ENCODE measurements around the gene GATAD1. TPM values are rescaled to one million over a fixed set of nuclear protein-coding genes. Genes with fewer than 3 reads are reported as not detected.

The GATAD1 gene
- total RNA-seq, 3 donors from 2014 or later, result 42.6 to 74.9 (median 51.5) TPM

GRCh38 chr7:92415225-92415624, 32.1 kb upstream of the GATAD1 start:
- Histone ChIP-seq H3K9me3 (no peaks in the 10 kb centered on the region), H3K4me1 (no peaks in the 10 kb centered on the region), H3K36me3 (no peaks in the 10 kb centered on the region), H3K27me3 (no peaks in the 10 kb centered on the region), H3K27ac (no peak overlapping the region), H3K4me3 (no peak overlapping the region)
- no peak for DNase-seq (ENCODE audit: low spot score in 2 of 2)
- TF ChIP-seq, protein P1, sequence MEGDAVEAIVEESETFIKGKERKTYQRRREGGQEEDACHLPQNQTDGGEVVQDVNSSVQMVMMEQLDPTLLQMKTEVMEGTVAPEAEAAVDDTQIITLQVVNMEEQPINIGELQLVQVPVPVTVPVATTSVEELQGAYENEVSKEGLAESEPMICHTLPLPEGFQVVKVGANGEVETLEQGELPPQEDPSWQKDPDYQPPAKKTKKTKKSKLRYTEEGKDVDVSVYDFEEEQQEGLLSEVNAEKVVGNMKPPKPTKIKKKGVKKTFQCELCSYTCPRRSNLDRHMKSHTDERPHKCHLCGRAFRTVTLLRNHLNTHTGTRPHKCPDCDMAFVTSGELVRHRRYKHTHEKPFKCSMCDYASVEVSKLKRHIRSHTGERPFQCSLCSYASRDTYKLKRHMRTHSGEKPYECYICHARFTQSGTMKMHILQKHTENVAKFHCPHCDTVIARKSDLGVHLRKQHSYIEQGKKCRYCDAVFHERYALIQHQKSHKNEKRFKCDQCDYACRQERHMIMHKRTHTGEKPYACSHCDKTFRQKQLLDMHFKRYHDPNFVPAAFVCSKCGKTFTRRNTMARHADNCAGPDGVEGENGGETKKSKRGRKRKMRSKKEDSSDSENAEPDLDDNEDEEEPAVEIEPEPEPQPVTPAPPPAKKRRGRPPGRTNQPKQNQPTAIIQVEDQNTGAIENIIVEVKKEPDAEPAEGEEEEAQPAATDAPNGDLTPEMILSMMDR (IDR thresholded peaks at IDR 0.05), result no peak
- TF ChIP-seq POLR2AphosphoS5 (IDR thresholded peaks at IDR 0.05) (no peak), POLR2A (IDR thresholded peaks at IDR 0.05) (no peak)
- intact Hi-C loops (cut with DNase I; ENCODE audit: low total_unique reads), result no loop called here

DNA sequence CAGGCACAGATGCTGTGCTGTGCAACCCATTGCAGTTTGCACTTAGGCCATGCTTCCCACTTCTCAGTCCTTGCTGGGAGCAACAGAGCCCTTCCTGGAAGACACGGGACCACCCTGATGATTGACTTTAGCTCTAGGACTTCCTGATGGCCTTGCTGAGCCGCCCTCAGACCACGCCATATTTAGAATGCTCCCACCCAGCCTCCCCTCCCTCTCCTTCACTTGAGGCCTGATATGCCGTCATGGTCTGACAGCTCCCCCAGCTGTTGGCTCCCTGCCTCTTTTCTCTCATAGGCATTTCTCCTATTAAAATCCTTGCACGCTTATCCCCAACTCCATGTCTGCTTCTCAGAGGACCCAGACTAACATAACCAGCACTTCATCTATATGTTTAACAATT, 29.4 kb upstream of the GATAD1 start:
- no peak overlapping the region for H3K27ac ChIP-seq
- no peaks in the 10 kb centered on the region for H3K27me3 ChIP-seq
- H3K4me1 ChIP-seq, result no peaks in the 10 kb centered on the region
- H3K9me3 ChIP-seq, result no peaks in the 10 kb centered on the region
- H3K36me3 ChIP-seq, result no peaks in the 10 kb centered on the region
- TF ChIP-seq POLR2AphosphoS5 (IDR thresholded peaks at IDR 0.05), result no peak
- no peak for TF ChIP-seq POLR2A (IDR thresholded peaks at IDR 0.05)
- TF ChIP-seq, protein P1 (IDR thresholded peaks at IDR 0.05), result no peak
- no peak for DNase-seq (ENCODE audit: low spot score in 2 of 2)
- no peak overlapping the region for H3K4me3 ChIP-seq
- intact Hi-C loops (cut with DNase I; ENCODE audit: low total_unique reads), result no loop called here

DNA sequence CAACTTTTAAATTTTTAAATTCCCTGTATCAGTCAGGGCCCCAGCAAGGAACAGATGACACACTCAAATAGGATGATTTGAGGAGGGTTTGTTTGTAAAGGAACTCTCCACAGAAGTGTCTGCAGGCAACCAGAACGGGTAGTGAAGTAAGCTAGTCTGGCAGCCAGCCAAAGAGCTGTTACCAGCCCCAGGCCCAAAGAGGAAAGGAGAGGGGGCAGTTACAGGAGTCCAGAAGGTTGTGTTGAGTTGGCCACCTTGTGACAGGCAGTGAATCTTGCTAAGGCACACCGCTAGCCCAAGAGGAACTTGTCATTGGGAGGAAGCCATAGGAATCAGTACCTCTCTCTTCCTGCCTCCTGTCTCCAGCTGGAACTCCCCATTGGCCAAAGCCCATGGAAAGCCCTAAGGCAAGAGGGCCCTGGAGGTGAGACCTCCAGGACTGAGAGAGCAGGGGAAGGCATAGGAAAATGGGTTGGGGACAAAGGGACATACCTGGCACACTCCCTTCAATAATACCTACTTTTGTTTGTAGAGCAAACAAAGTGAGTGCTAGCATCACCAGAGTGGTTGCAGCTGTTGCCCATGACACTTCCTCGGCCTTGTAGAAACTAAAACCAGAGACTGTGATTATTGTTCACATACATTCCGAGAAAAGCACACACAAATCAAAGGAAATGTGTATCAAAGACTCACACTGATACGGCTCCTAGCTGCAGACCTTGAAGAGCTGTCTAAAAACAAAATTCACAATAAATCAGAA, 25.4 kb upstream of the GATAD1 start:
- Histone ChIP-seq H3K4me3 (no peak overlapping the region), H3K9me3 (no peaks in the 10 kb centered on the region), H3K36me3 (no peaks in the 10 kb centered on the region), H3K27ac (no peak overlapping the region), H3K27me3 (peaks cover 0 to 4% of the 10 kb centered on the region in 2 donors), H3K4me1 (no peaks in the 10 kb centered on the region)
- no peak for DNase-seq (ENCODE audit: low spot score in 2 of 2)
- TF ChIP-seq POLR2AphosphoS5 (IDR thresholded peaks at IDR 0.05), result no peak
- TF ChIP-seq, protein P1 (IDR thresholded peaks at IDR 0.05), result no peak
- intact Hi-C loops (cut with DNase I; ENCODE audit: low total_unique reads), result no loop called here

DNA sequence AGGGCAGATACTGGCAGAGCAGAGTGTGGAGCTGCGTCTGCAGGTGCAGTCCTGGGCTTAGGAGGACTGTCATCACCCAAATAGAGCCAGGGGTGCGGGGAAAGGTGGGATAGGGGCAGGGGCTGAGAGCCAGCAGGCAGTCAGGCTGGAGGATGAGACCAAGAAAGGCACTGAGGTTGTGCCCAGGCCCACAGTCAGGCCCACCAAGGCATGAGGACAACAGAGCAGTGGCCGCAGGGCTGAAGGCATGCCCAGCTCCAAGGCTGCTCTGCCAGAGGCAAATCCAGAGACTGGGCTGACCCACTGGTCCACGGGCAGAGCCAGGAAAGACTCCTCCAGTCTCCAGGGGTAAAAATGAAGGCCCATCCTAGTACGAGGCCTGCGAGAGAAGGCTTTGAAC, 24.4 kb upstream of the GATAD1 start:
- H3K27me3 ChIP-seq, result peaks cover 0 to 4% of the 10 kb centered on the region in 2 donors
- no peaks in the 10 kb centered on the region for H3K9me3 ChIP-seq
- no peak overlapping the region for H3K27ac ChIP-seq
- no peak for DNase-seq (ENCODE audit: low spot score in 2 of 2)
- H3K4me1 ChIP-seq, result no peaks in the 10 kb centered on the region
- H3K4me3 ChIP-seq, result no peak overlapping the region
- H3K36me3 ChIP-seq, result no peaks in the 10 kb centered on the region
- intact Hi-C loops (cut with DNase I; ENCODE audit: low total_unique reads), result no loop called here
- no peak for TF ChIP-seq POLR2A (IDR thresholded peaks at IDR 0.05)
- TF ChIP-seq, protein P1 (IDR thresholded peaks at IDR 0.05), result no peak
- no peak for TF ChIP-seq POLR2AphosphoS5 (IDR thresholded peaks at IDR 0.05)

DNA sequence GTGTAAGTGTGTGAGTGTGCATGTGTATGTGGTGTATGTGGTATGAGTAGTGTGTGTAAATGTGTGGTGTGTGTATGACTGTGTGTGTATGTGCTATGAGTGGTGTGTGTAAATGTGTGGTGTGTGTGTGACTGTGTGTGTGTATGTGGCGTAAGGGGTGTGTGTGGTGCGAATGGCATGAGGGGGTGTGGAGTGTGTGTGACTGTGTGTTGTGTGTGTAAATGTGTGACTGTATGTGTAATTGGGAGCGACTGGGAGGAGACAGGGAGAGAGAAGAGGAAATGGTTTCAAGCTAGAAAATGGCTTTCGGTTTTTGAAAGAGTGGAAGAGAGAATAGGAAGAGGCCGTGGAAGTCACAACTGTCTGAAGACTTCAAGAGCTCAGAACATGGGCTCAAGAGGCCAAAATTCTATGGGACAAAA, 23.6 kb upstream of the GATAD1 start:
- H3K4me3 ChIP-seq, result peak overlapping the region in 1 of 3 donors; percentile 42
- no peak for DNase-seq (ENCODE audit: low spot score in 2 of 2)
- no peaks in the 10 kb centered on the region for H3K4me1 ChIP-seq
- no peaks in the 10 kb centered on the region for H3K9me3 ChIP-seq
- no peak overlapping the region for H3K27ac ChIP-seq
- peaks cover 0 to 4% of the 10 kb centered on the region in 2 donors for H3K27me3 ChIP-seq
- TF ChIP-seq POLR2AphosphoS5 (IDR thresholded peaks at IDR 0.05) (no peak), POLR2A (IDR thresholded peaks at IDR 0.05) (no peak)
- TF ChIP-seq, protein P1 (IDR thresholded peaks at IDR 0.05), result no peak
- intact Hi-C loops (cut with DNase I; ENCODE audit: low total_unique reads), result no loop called here
- H3K36me3 ChIP-seq, result no peaks in the 10 kb centered on the region
